HEK293 (cell line): ENCODE measurements around the gene SNX17.
A peak's percentile ranks its signal among the peaks of the same experiment; 100 is the strongest.

Source experiments
- CTCF ChIA-PET: fragments of 350-600 bp; formaldehyde crosslinking; extraction: SDS; loops from one replicate; lab custom pipeline; 2021; ENCODE audit warnings: antibody characterized with exemption; lab: Yijun Ruan, JAX
- POLR2A ChIA-PET: fragments of 300-600 bp; formaldehyde crosslinking; extraction: SDS; loops from one replicate; lab custom pipeline; 2020; ENCODE audit warnings: antibody characterized with exemption, inconsistent platforms; lab: Yijun Ruan, JAX
- H3K27ac ChIP-seq: fragments of 200-500 bp; sonication (Bioruptor generic); 2 replicates; pipeline ENCODE4 v1.5.1; 2014; ENCODE audit warnings: low read depth, low read length, control low read depth, inconsistent platforms; ENCODE audit errors: extremely low read depth
- H3K36me3 ChIP-seq, 2 experiments: fragments of 200-500 bp in 1 of 2; sonication (Bioruptor generic) in 1 of 2; 1 replicate in 1 of 2; 2 replicates in 1 of 2; pipeline ENCODE4 v1.5.1; 2014 to 2017; ENCODE audit warnings: inconsistent platforms in 2 of 2, low read length in 2 of 2; ENCODE audit not compliant: control insufficient read depth in 2 of 2, insufficient read depth in 1 of 2
- H3K4me1 ChIP-seq: fragments of 200-500 bp; sonication (Bioruptor generic); 2 replicates; pipeline ENCODE4 v1.5.1; 2014; ENCODE audit warnings: mild to moderate bottlenecking, low read length, inconsistent platforms; ENCODE audit not compliant: control insufficient read depth, insufficient read depth
- H3K4me3 ChIP-seq: 2 replicates; pipeline ENCODE4 v1.5.1; 2011; ENCODE audit warnings: low read depth, mild to moderate bottlenecking, control low read depth, low read length, moderate library complexity
- H3K9me3 ChIP-seq: fragments of 200-500 bp; sonication (Bioruptor generic); 2 replicates; pipeline ENCODE4 v1.5.1; 2014; ENCODE audit warnings: low read depth, low read length, inconsistent platforms; ENCODE audit not compliant: control insufficient read depth, insufficient read depth
- OSR2 ChIP-seq: fragments of 450-650 bp; formaldehyde crosslinking; IDR thresholded peaks from 2 replicates; pipeline ENCODE4 v1.5.1; 2016; ENCODE audit warnings: missing biosample characterization, missing genetic modification characterization
- PATZ1 ChIP-seq: fragments of 450-650 bp; formaldehyde crosslinking; IDR thresholded peaks from 2 replicates; pipeline ENCODE4 v1.5.1; 2016; ENCODE audit warnings: missing biosample characterization, missing genetic modification characterization
- REPIN1 ChIP-seq: fragments of 450-650 bp; formaldehyde crosslinking; IDR thresholded peaks from 2 replicates; pipeline ENCODE4 v1.5.1; 2017; ENCODE audit warnings: missing biosample characterization, missing genetic modification characterization, low read depth
- SCRT2 ChIP-seq: fragments of 450-650 bp; formaldehyde crosslinking; IDR thresholded peaks from 2 replicates; pipeline ENCODE4 v1.5.1; 2016; ENCODE audit warnings: missing biosample characterization, missing genetic modification characterization
- TSHZ1 ChIP-seq: fragments of 450-650 bp; formaldehyde crosslinking; IDR thresholded peaks from 2 replicates; pipeline ENCODE4 v1.5.1; 2016; ENCODE audit warnings: missing biosample characterization, missing genetic modification characterization, borderline replicate concordance
- ZBTB21 ChIP-seq: fragments of 450-650 bp; formaldehyde crosslinking; IDR thresholded peaks from 2 replicates; pipeline ENCODE4 v1.5.1; 2017; ENCODE audit warnings: missing biosample characterization, missing genetic modification characterization
- ZEB2 ChIP-seq: fragments of 450-650 bp; formaldehyde crosslinking; IDR thresholded peaks from 2 replicates; pipeline ENCODE4 v1.5.1; 2016; ENCODE audit warnings: missing biosample characterization, missing genetic modification characterization
- ZFP69B ChIP-seq: fragments of 450-650 bp; formaldehyde crosslinking; IDR thresholded peaks from 2 replicates; pipeline ENCODE4 v1.5.1; 2016; ENCODE audit warnings: missing biosample characterization, missing genetic modification characterization
- ZNF121 ChIP-seq: fragments of 450-650 bp; formaldehyde crosslinking; IDR thresholded peaks from 2 replicates; pipeline ENCODE4 v1.5.1; 2016; ENCODE audit warnings: missing biosample characterization, missing genetic modification characterization
- ZNF146 ChIP-seq: fragments of 450-650 bp; formaldehyde crosslinking; IDR thresholded peaks from 2 replicates; pipeline ENCODE4 v1.5.1; 2016; ENCODE audit warnings: missing biosample characterization, missing genetic modification characterization
- ZNF174 ChIP-seq: fragments of 450-650 bp; formaldehyde crosslinking; IDR thresholded peaks from 2 replicates; pipeline ENCODE4 v1.5.0; 2017; ENCODE audit warnings: missing biosample characterization, mild to moderate bottlenecking, missing genetic modification characterization
- ZNF398 ChIP-seq: fragments of 450-650 bp; formaldehyde crosslinking; IDR thresholded peaks from 2 replicates; pipeline ENCODE4 v1.5.1; 2017; ENCODE audit warnings: missing biosample characterization, missing genetic modification characterization
- ZNF423 ChIP-seq: fragments of 450-650 bp; formaldehyde crosslinking; IDR thresholded peaks from 2 replicates; pipeline ENCODE4 v1.5.1; 2016; ENCODE audit warnings: missing biosample characterization, missing genetic modification characterization
- ZNF426 ChIP-seq: fragments of 450-650 bp; formaldehyde crosslinking; IDR thresholded peaks from 2 replicates; pipeline ENCODE4 v1.5.1; 2017; ENCODE audit warnings: missing biosample characterization, missing genetic modification characterization, mild to moderate bottlenecking, inconsistent platforms, moderate library complexity
- ZNF549 ChIP-seq: fragments of 450-650 bp; IDR thresholded peaks from 2 replicates; pipeline ENCODE4 v1.5.1; 2018; ENCODE audit warnings: missing biosample characterization, missing genetic modification characterization, mild to moderate bottlenecking, inconsistent platforms, moderate library complexity
- ZNF561 ChIP-seq: fragments of 450-650 bp; IDR thresholded peaks from 2 replicates; pipeline ENCODE4 v1.5.1; 2018; ENCODE audit warnings: missing biosample characterization, missing genetic modification characterization, borderline replicate concordance
- ZNF580 ChIP-seq: fragments of 450-650 bp; formaldehyde crosslinking; IDR thresholded peaks from 2 replicates; pipeline ENCODE4 v1.5.1; 2016; ENCODE audit warnings: missing biosample characterization, missing genetic modification characterization
- ZNF610 ChIP-seq: fragments of 450-650 bp; formaldehyde crosslinking; IDR thresholded peaks from 2 replicates; pipeline ENCODE4 v1.5.1; 2016; ENCODE audit warnings: missing biosample characterization, missing genetic modification characterization, borderline replicate concordance
- ZNF707 ChIP-seq: fragments of 450-650 bp; formaldehyde crosslinking; IDR thresholded peaks from 2 replicates; pipeline ENCODE4 v1.5.1; 2016; ENCODE audit warnings: missing biosample characterization, missing genetic modification characterization
- ZSCAN16 ChIP-seq: fragments of 450-650 bp; formaldehyde crosslinking; IDR thresholded peaks from 2 replicates; pipeline ENCODE4 v1.5.1; 2016; ENCODE audit warnings: missing biosample characterization, missing genetic modification characterization

The SNX17 gene

GRCh38 chr2:27398962-27399361 is 28.5 kb downstream of the SNX17 start:
- Histone ChIP-seq H3K36me3 (peaks cover 19 to 22% of the 10 kb centered on the region in 2 experiments; a peak in 2 of 3 replicates), H3K27ac (no peak overlapping the region), H3K4me3 (no peak overlapping the region), H3K4me1 (peaks cover 2% of the 10 kb centered on the region; the same call in 1 of the 2 replicates), H3K9me3 (no peaks in the 10 kb centered on the region)
- POLR2A ChIA-PET = no interaction called here
- CTCF ChIA-PET = interaction anchor here (0.6 kb wide), 1 partner anchor 217 kb away, joined by 4 read pairs; no protein-coding TSS in a partner anchor
- TF ChIP-seq ZNF398 (tag by site-specific recombination) (no peak), TSHZ1 (tag by site-specific recombination) (no peak), ZNF423 (tag by site-specific recombination) (no peak), ZNF610 (tag by site-specific recombination) (no peak), PATZ1 (tag by site-specific recombination) (no peak), ZNF146 (tag by site-specific recombination) (no peak), ZNF426 (tag by site-specific recombination) (no peak), ZNF549 (no peak), ZSCAN16 (tag by site-specific recombination) (no peak), SCRT2 (tag by site-specific recombination) (no peak), ZEB2 (tag by site-specific recombination) (no peak), ZFP69B (no peak), ZNF174 (no peak), ZNF707 (no peak), REPIN1 (tag by site-specific recombination) (no peak), ZNF580 (tag by site-specific recombination) (no peak)

- H3K9me3 ChIP-seq = no peaks in the 10 kb centered on the region
- TF ChIP-seq ZNF121 (tag by site-specific recombination) = peak; percentile 55; the same call in 1 of the 2 replicates
- no peak for TF ChIP-seq ZBTB21
- TF ChIP-seq ZNF561 = no peak
- no peak for TF ChIP-seq OSR2
- H3K4me1 ChIP-seq = peaks cover 2% of the 10 kb centered on the region; the same call in 1 of the 2 replicates
- H3K36me3 ChIP-seq = peaks cover 25 to 33% of the 10 kb centered on the region in 2 experiments; a peak in 2 of 3 replicates
- no peak overlapping the region for H3K4me3 ChIP-seq
- POLR2A ChIA-PET = no interaction called here
- H3K27ac ChIP-seq = 0 out of 2 replicates have a peak overlapping the region, but pooled peaks have one; percentile 43
- CTCF ChIA-PET = interaction anchor here (0.7 kb wide), 1 partner anchor 136 kb away, joined by 3 read pairs; no protein-coding TSS in a partner anchor
Measured at GRCh38 chr2:27400348-27401135, 30.1 kb downstream of the SNX17 start.
